Transverse colon (tissue), 4 donors: ENCODE results near the gene LIPT2. TPM values are rescaled to one million over a fixed set of nuclear protein-coding genes. Genes with fewer than 3 reads are reported as not detected.

Experiments
- DNase-seq: peaks from one replicate; pipeline ENCODE4 v3.0.0-alpha.2; 2019
- H3K27ac ChIP-seq, 4 donors: fragments of 200-600 bp; sonication (generic); 2 replicates each; pipeline ENCODE4 v1.5.1; 2016 to 2018; ENCODE audit warnings: inconsistent platforms in 4 of 4
- H3K27me3 ChIP-seq: fragments of 200-600 bp; sonication (generic); 2 replicates; pipeline ENCODE4 v1.5.1; 2017; ENCODE audit warnings: inconsistent platforms
- H3K36me3 ChIP-seq, 4 donors: fragments of 200-600 bp; sonication (generic); 2 replicates each; pipeline ENCODE4 v1.5.1; 2017 to 2019; ENCODE audit warnings: inconsistent platforms in 4 of 4
- H3K4me1 ChIP-seq, 4 donors: fragments of 200-600 bp; sonication (generic); 2 replicates each; pipeline ENCODE4 v1.5.1; 2017 to 2020; ENCODE audit warnings: inconsistent platforms in 4 of 4
- H3K4me3 ChIP-seq, 4 donors: fragments of 200-600 bp; sonication (generic); 1 replicate in 1 of 4; 2 replicates in 3 of 4; pipeline versions ENCODE4 v1.5.1 to v1.6.1; 2017 to 2019; ENCODE audit warnings: inconsistent platforms in 4 of 4
- H3K9me3 ChIP-seq, 2 donors: fragments of 200-600 bp; sonication (generic); 2 replicates each; pipeline ENCODE4 v1.5.1; 2017 to 2019; ENCODE audit warnings: inconsistent platforms in 2 of 2
- CTCF ChIP-seq, 5 experiments: fragments of 200-600 bp in 3 of 5; fragments of 450-650 bp in 2 of 5; sonication (generic) in 3 of 5; IDR thresholded peaks; 1 replicate in 2 of 5; 2 replicates in 3 of 5; pipeline ENCODE4 v1.5.1; 2016 to 2017; ENCODE audit warnings: antibody characterized with exemption in 5 of 5, inconsistent platforms in 3 of 5, mild to moderate bottlenecking in 2 of 5, moderate library complexity in 1 of 5
- EP300 ChIP-seq: sonication (generic); formaldehyde crosslinking; IDR thresholded peaks from one replicate; pipeline ENCODE4 v1.6.1; 2017; ENCODE audit warnings: antibody characterized with exemption, low read depth
- POLR2A ChIP-seq: fragments of 450-650 bp; IDR thresholded peaks from one replicate; pipeline ENCODE4 v1.6.1; 2016; ENCODE audit warnings: antibody characterized with exemption, mild to moderate bottlenecking, moderate library complexity
- POLR2AphosphoS5 ChIP-seq, 3 donors: sonication (generic); formaldehyde crosslinking; IDR thresholded peaks; one replicate each; pipeline ENCODE4 v1.6.1; 2016; ENCODE audit warnings: antibody characterized with exemption in 3 of 3
- WGBS, 2 donors: methylation state at CpG; one replicate each; pipeline ENCODE4 v1.1.5; 2018; ENCODE audit warnings: low coverage in 1 of 2; 5-methylcytosine and 5-hydroxymethylcytosine counted together
- in situ Hi-C, 4 donors: fragments of 200-750 bp; cut with MboI; loops; one replicate each; pipeline versions ENCODE4 v1.15.0 to v1.15.1; 2017; ENCODE audit warnings: low sequenced_read_pairs in 3 of 4, low pct_ligation_motif_present in 1 of 4, low pct_unique_long_range_greater_than_20kb in 1 of 4
- intact Hi-C: fragments of 100-400 bp; cut with DNase I; formaldehyde crosslinking; loops from one replicate; pipeline ENCODE4 v1.15.1; 2023; ENCODE audit warnings: low total_unique reads
- total RNA-seq, 4 donors: library from RNA; depleted of rRNA; stranded (reverse); fragments of >200 nt; gene quantifications; one replicate each; pipeline ENCODE4 v1.1.0, GENCODE V29; 2016

Gene LIPT2
- total RNA-seq, 4 donors from 2014 or later, result 4.1 to 11.6 (median 5.8) TPM

- Histone ChIP-seq H3K4me1 (peaks cover 0 to 6% (median 0%) of the 10 kb centered on the region in 4 donors), H3K9me3 (no peaks in the 10 kb centered on the region), H3K27me3 (no peaks in the 10 kb centered on the region), H3K36me3 (no peaks in the 10 kb centered on the region), H3K27ac (no peak overlapping the region), H3K4me3 (no peak overlapping the region)
- no peak for DNase-seq
- in situ Hi-C loops, result no loop called here
- WGBS, 2 donors, result 60 to 96% methylated on average over 1 to 2 of the region's 2 CpGs
- TF ChIP-seq CTCF (IDR thresholded peaks at IDR 0.05) (no peak), POLR2AphosphoS5 (IDR thresholded peaks at IDR 0.05) (no peak), EP300 (no peak), POLR2A (no peak)
- intact Hi-C loops, result no loop called here
These were observed 7.7 kb downstream of the LIPT2 start for GRCh38 chr11:74485868-74486267.

GRCh38 chr11:74480688-74481417 lies 12.7 kb downstream of the LIPT2 start:
- intact Hi-C loops (no loop called here), in situ Hi-C loops (no loop called here)
- peaks cover 0 to 10% (median 0%) of the 10 kb centered on the region in 4 donors for H3K4me1 ChIP-seq
- H3K27me3 ChIP-seq, result no peaks in the 10 kb centered on the region
- no peaks in the 10 kb centered on the region for H3K36me3 ChIP-seq
- WGBS, 2 donors, result 42 to 48% methylated on average over 3 of the region's 3 CpGs
- no peak for DNase-seq
- TF ChIP-seq EP300 (no peak), POLR2A (no peak), POLR2AphosphoS5 (IDR thresholded peaks at IDR 0.05) (no peak), CTCF (IDR thresholded peaks at IDR 0.05) (no peak)
- H3K4me3 ChIP-seq, result no peak overlapping the region
- H3K27ac ChIP-seq, result peak overlapping the region in 2 of 4 donors; percentile 30 to 31
- H3K9me3 ChIP-seq, result no peaks in the 10 kb centered on the region

GRCh38 chr11:74479732-74480123 lies 13.8 kb downstream of the LIPT2 start:
- 47 to 57% methylated on average over 1 of the region's 1 CpG for WGBS, 2 donors
- no peaks in the 10 kb centered on the region for H3K27me3 ChIP-seq
- intact Hi-C loops, result no loop called here
- no peak overlapping the region for H3K4me3 ChIP-seq
- in situ Hi-C loops, result no loop called here
- no peak for TF ChIP-seq CTCF (IDR thresholded peaks at IDR 0.05)
- TF ChIP-seq EP300, result no peak
- TF ChIP-seq POLR2AphosphoS5 (IDR thresholded peaks at IDR 0.05), result no peak
- H3K36me3 ChIP-seq, result no peaks in the 10 kb centered on the region
- DNase-seq, result no peak
- H3K4me1 ChIP-seq, result peaks cover 0 to 10% (median 0%) of the 10 kb centered on the region in 4 donors
- H3K27ac ChIP-seq, result no peak overlapping the region
- no peaks in the 10 kb centered on the region for H3K9me3 ChIP-seq

- no peak for TF ChIP-seq POLR2A
- no peak for TF ChIP-seq POLR2AphosphoS5 (IDR thresholded peaks at IDR 0.05)
- no peak for TF ChIP-seq CTCF (IDR thresholded peaks at IDR 0.05)
- no peak for TF ChIP-seq EP300
- no peak for DNase-seq
- no peaks in the 10 kb centered on the region for H3K27me3 ChIP-seq
- no peaks in the 10 kb centered on the region for H3K9me3 ChIP-seq
- no peaks in the 10 kb centered on the region for H3K36me3 ChIP-seq
- intact Hi-C loops (no loop called here), in situ Hi-C loops (no loop called here)
- WGBS, 2 donors, result 58 to 75% methylated on average over 5 to 10 of the region's 10 CpGs
- peaks cover 0 to 10% (median 0%) of the 10 kb centered on the region in 4 donors for H3K4me1 ChIP-seq
- no peak overlapping the region for H3K27ac ChIP-seq
- H3K4me3 ChIP-seq, result no peak overlapping the region
These were observed 14.4 kb downstream of the LIPT2 start for GRCh38 chr11:74478877-74479731.
